Skin of body (tissue), 2 donors: Measurements from ENCODE around the gene ERBB2. TPM values are rescaled to one million over a fixed set of nuclear protein-coding genes. Genes with fewer than 3 reads are reported as not detected.
A peak's percentile ranks its signal among the peaks of the same experiment; 100 is the strongest.
"Not testable (repeated sequence)": the region's sequence is repeated elsewhere in the genome, so short reads cannot be mapped to it uniquely, and the experiment has no call there.

ENCODE experiments used
- DNase-seq: peaks from one replicate; lab custom pipeline; 2025; lab: John Stamatoyannopoulos, UW
- total RNA-seq: library from RNA; depleted of rRNA; stranded (reverse); fragments of >200 nt; gene quantifications from one replicate; pipeline ENCODE4 v1.2.3, GENCODE V29; 2014

The ERBB2 gene
- total RNA-seq, 1 donor from 2014 or later, result 61.1 TPM

- no peak for DNase-seq
Observed at GRCh38 chr17:39722965-39723848, 23.3 kb downstream of the ERBB2 start.

GRCh38 chr17:39724731-39725130 is 24.9 kb downstream of the ERBB2 start:
- no peak for DNase-seq

- DNase-seq, result not testable (repeated sequence)
Observed at GRCh38 chr17:39725923-39726322, 26.1 kb downstream of the ERBB2 start.

- no peak for DNase-seq
Observed at GRCh38 chr17:39726617-39727016, 26.8 kb downstream of the ERBB2 start.

GRCh38 chr17:39727556-39727955 is 27.7 kb downstream of the ERBB2 start:
- no peak for DNase-seq

- DNase-seq, result no peak
Observed at GRCh38 chr17:39729280-39729851, 29.5 kb downstream of the ERBB2 start.

GRCh38 chr17:39730095-39730921 is 30.4 kb downstream of the ERBB2 start, which contains the start of gene MIEN1:
Gene MIEN1 (minus strand): TSS chr17:39730532. CDS start chr17:39730495, 37 bp downstream.
- peak; percentile 48 for DNase-seq

- no peak for DNase-seq
Observed at GRCh38 chr17:39732586-39732985, 32.7 kb downstream of the ERBB2 start.

- DNase-seq, result no peak
Observed at GRCh38 chr17:39735882-39736281, 36.0 kb downstream of the ERBB2 start.

GRCh38 chr17:39736319-39737165 is 36.7 kb downstream of the ERBB2 start:
- DNase-seq, result no peak

GRCh38 chr17:39737206-39737759 is 37.4 kb downstream of the ERBB2 start:
- DNase-seq, result no peak

- DNase-seq, result no peak
Observed at GRCh38 chr17:39737760-39738567, 38.1 kb downstream of the ERBB2 start, which contains the start of gene GRB7. Gene GRB7 (plus strand): TSS chr17:39737938. CDS start chr17:39742302, 4,364 bp downstream.

GRCh38 chr17:39738568-39738901 is 38.7 kb downstream of the ERBB2 start:
- DNase-seq, result no peak

- peak; percentile 10 for DNase-seq
Observed at GRCh38 chr17:39738983-39739884, 39.4 kb downstream of the ERBB2 start.

GRCh38 chr17:39739885-39740356 is 40.1 kb downstream of the ERBB2 start:
- no peak for DNase-seq

GRCh38 chr17:39740357-39741111 is 40.7 kb downstream of the ERBB2 start:
- no peak for DNase-seq

- no peak for DNase-seq
Observed at GRCh38 chr17:39742126-39742855, 42.4 kb downstream of the ERBB2 start.
